HL-60 (cell line): ENCODE results near the gene SPATA22.
"Not testable (repeated sequence)": the region's sequence is repeated elsewhere in the genome, so short reads cannot be mapped to it uniquely, and the experiment has no call there.

Experiments used
- DNase-seq, 2 experiments: peaks; one replicate each; pipeline ENCODE4 v3.0.0-alpha.2; 2010 to 2020; ENCODE audit warnings: low read depth in 1 of 2, low spot score in 1 of 2
- H3K27ac ChIP-seq: fragments of 250-450 bp; sonication (Bioruptor Pico); replicated peaks from 2 replicates; pipeline ENCODE4 v1.5.1; 2020; ENCODE audit warnings: mild to moderate bottlenecking, moderate library complexity
- H3K27me3 ChIP-seq: fragments of 250-450 bp; sonication (Bioruptor Pico); 2 replicates; pipeline ENCODE4 v1.5.1; 2021; ENCODE audit warnings: mild to moderate bottlenecking, moderate library complexity; ENCODE audit not compliant: insufficient read depth, poor library complexity, severe bottlenecking
- H3K4me3 ChIP-seq: replicated peaks from 2 replicates; pipeline ENCODE4 v1.5.1; 2011; ENCODE audit warnings: mild to moderate bottlenecking, control low read depth, low read length; ENCODE audit not compliant: insufficient read depth
- CTCF ChIP-seq: IDR thresholded peaks from one replicate; pipeline ENCODE4 v1.5.1; 2011; ENCODE audit warnings: low read length, control low read depth, inconsistent platforms; ENCODE audit not compliant: insufficient read depth
- GABPA ChIP-seq: IDR thresholded peaks from 2 replicates; pipeline ENCODE4 v1.6.1; 2012; ENCODE audit warnings: low read depth
- POLR2AphosphoS5 ChIP-seq: IDR thresholded peaks from 2 replicates; pipeline ENCODE4 v1.6.1; 2012; ENCODE audit warnings: low read depth
- REST ChIP-seq: IDR thresholded peaks from 2 replicates; pipeline ENCODE4 v1.6.1; 2012; ENCODE audit warnings: low read depth; ENCODE audit not compliant: insufficient replicate concordance
- SPI1 ChIP-seq: IDR thresholded peaks from 2 replicates; pipeline ENCODE4 v1.6.1; 2012; ENCODE audit warnings: low read depth, mild to moderate bottlenecking, borderline replicate concordance

SPATA22 gene

GRCh38 chr17:3400055-3400454, 71.6 kb downstream of the SPATA22 start:
- Histone ChIP-seq H3K27me3 (no peaks in the 10 kb centered on the region), H3K4me3 (no peak overlapping the region), H3K27ac (no peak overlapping the region)
- TF ChIP-seq REST (no peak), GABPA (no peak), SPI1 (no peak)
- no peak for DNase-seq

- H3K4me3 ChIP-seq, result no peak within 1 kb of the TSS
- H3K27me3 ChIP-seq, result no peaks in the 10 kb centered on the region
- TF ChIP-seq CTCF (no peak), SPI1 (no peak), REST (no peak), POLR2AphosphoS5 (no peak), GABPA (no peak)
- DNase-seq, result no peak
- no peak within 1 kb of the TSS for H3K27ac ChIP-seq
Observed at GRCh38 chr17:3398310-3398709, 73.3 kb downstream of the SPATA22 start, which contains the start of gene OR1E1. Gene OR1E1, minus strand, starts transcription at chr17:3398410. Its CDS starts 0 bp downstream, at chr17:3398410.

- H3K27ac ChIP-seq, H3K27me3 ChIP-seq, H3K4me3 ChIP-seq: not testable (repeated sequence)
- DNase-seq, result peak in 1 of 2 experiments; percentile 7
- peak; percentile 89 for TF ChIP-seq REST
Observed at GRCh38 chr17:3397801-3398200, 73.8 kb downstream of the SPATA22 start.
